ENCODE data around the gene KCTD20. TPM values are rescaled to one million over a fixed set of nuclear protein-coding genes. Genes with fewer than 3 reads are reported as not detected.

Gene KCTD20
- total RNA-seq, 4 donors from 2014 or later, result 47.3 to 78.2 (median 63.0) TPM

GRCh38 chr6:36492621-36493020 is 49.8 kb downstream of the KCTD20 start:
- no peaks in the 10 kb centered on the region for H3K27me3 ChIP-seq
- 75% methylated on average over 1 of the region's 1 CpG for WGBS
- intact Hi-C loops (cut with DNase I), result no loop called here

GRCh38 chr6:36493319-36493718 is 50.5 kb downstream of the KCTD20 start:
- intact Hi-C loops (cut with DNase I), result no loop called here
- peaks cover 14 to 54% (median 46%) of the 10 kb centered on the region in 4 donors for H3K36me3 ChIP-seq
- no peaks in the 10 kb centered on the region for H3K9me3 ChIP-seq
- 88% methylated on average over 6 of the region's 6 CpGs for WGBS
- TF ChIP-seq CTCF (IDR thresholded peaks at IDR 0.05) (no peak), POLR2A (IDR thresholded peaks at IDR 0.05; ENCODE audit: low read depth) (no peak), POLR2AphosphoS5 (IDR thresholded peaks at IDR 0.05) (no peak), EP300 (IDR thresholded peaks at IDR 0.05) (no peak)
- no peak overlapping the region for H3K27ac ChIP-seq (replicated peaks in 1 of 4)
- H3K27me3 ChIP-seq, result no peaks in the 10 kb centered on the region
- peaks cover under 1 to 5% (median 3%) of the 10 kb centered on the region in 4 donors for H3K4me1 ChIP-seq
- H3K4me3 ChIP-seq, result no peak overlapping the region
- DNase-seq (ENCODE audit: extremely low spot score), result no peak

More at GRCh38 chr6:36492621-36493020, 49.8 kb downstream of the KCTD20 start:
- Histone ChIP-seq H3K4me3 (no peak overlapping the region), H3K9me3 (no peaks in the 10 kb centered on the region), H3K4me1 (peaks cover 5 to 10% (median 8%) of the 10 kb centered on the region in 4 donors), H3K36me3 (peaks cover 14 to 54% (median 41%) of the 10 kb centered on the region in 4 donors), H3K27ac (replicated peaks in 1 of 4) (no peak overlapping the region)
- TF ChIP-seq POLR2AphosphoS5 (IDR thresholded peaks at IDR 0.05), result no peak
- TF ChIP-seq EP300 (IDR thresholded peaks at IDR 0.05), result no peak
- TF ChIP-seq CTCF (IDR thresholded peaks at IDR 0.05), result no peak
- TF ChIP-seq POLR2A (IDR thresholded peaks at IDR 0.05; ENCODE audit: low read depth), result no peak
- no peak for DNase-seq (ENCODE audit: extremely low spot score)

- Histone ChIP-seq H3K36me3 (peaks cover 14 to 59% (median 50%) of the 10 kb centered on the region in 4 donors), H3K27ac (replicated peaks in 1 of 4) (no peak overlapping the region), H3K9me3 (no peaks in the 10 kb centered on the region), H3K4me1 (no peaks in the 10 kb centered on the region), H3K27me3 (no peaks in the 10 kb centered on the region), H3K4me3 (no peak overlapping the region)
- no peak for DNase-seq (ENCODE audit: extremely low spot score)
- intact Hi-C loops (cut with DNase I), result no loop called here
- 68% methylated on average over 2 of the region's 2 CpGs for WGBS
- TF ChIP-seq POLR2AphosphoS5 (IDR thresholded peaks at IDR 0.05) (no peak), POLR2A (IDR thresholded peaks at IDR 0.05; ENCODE audit: low read depth) (no peak), EP300 (IDR thresholded peaks at IDR 0.05) (no peak), CTCF (IDR thresholded peaks at IDR 0.05) (no peak)
Measured at GRCh38 chr6:36493859-36494258, 51.1 kb downstream of the KCTD20 start.

GRCh38 chr6:36495086-36495485 is 52.3 kb downstream of the KCTD20 start:
- WGBS, result 92% methylated on average over 5 of the region's 5 CpGs
- intact Hi-C loops (cut with DNase I), result no loop called here
- no peaks in the 10 kb centered on the region for H3K4me1 ChIP-seq
- no peaks in the 10 kb centered on the region for H3K9me3 ChIP-seq
- TF ChIP-seq EP300 (IDR thresholded peaks at IDR 0.05) (no peak), POLR2A (IDR thresholded peaks at IDR 0.05; ENCODE audit: low read depth) (no peak), CTCF (IDR thresholded peaks at IDR 0.05) (no peak), POLR2AphosphoS5 (IDR thresholded peaks at IDR 0.05) (no peak)
- peaks cover 14 to 71% (median 61%) of the 10 kb centered on the region in 4 donors for H3K36me3 ChIP-seq
- H3K4me3 ChIP-seq, result no peak overlapping the region
- H3K27ac ChIP-seq (replicated peaks in 1 of 4), result no peak overlapping the region
- no peaks in the 10 kb centered on the region for H3K27me3 ChIP-seq
- DNase-seq (ENCODE audit: extremely low spot score), result no peak

- peaks cover 19 to 83% (median 64%) of the 10 kb centered on the region in 4 donors for H3K36me3 ChIP-seq
- 91% methylated on average over 3 of the region's 4 CpGs for WGBS
- no peaks in the 10 kb centered on the region for H3K4me1 ChIP-seq
- TF ChIP-seq POLR2A (IDR thresholded peaks at IDR 0.05; ENCODE audit: low read depth) (no peak), CTCF (IDR thresholded peaks at IDR 0.05) (no peak), POLR2AphosphoS5 (IDR thresholded peaks at IDR 0.05) (no peak), EP300 (IDR thresholded peaks at IDR 0.05) (no peak)
- H3K4me3 ChIP-seq, result no peak overlapping the region
- no peak overlapping the region for H3K27ac ChIP-seq (replicated peaks in 1 of 4)
- no peak for DNase-seq (ENCODE audit: extremely low spot score)
- intact Hi-C loops (cut with DNase I), result no loop called here
- no peaks in the 10 kb centered on the region for H3K9me3 ChIP-seq
- H3K27me3 ChIP-seq, result no peaks in the 10 kb centered on the region
Measured at GRCh38 chr6:36499918-36500317, 57.1 kb downstream of the KCTD20 start.
